A549 (cell line): Measurements from ENCODE around the gene PRRC2B.

ENCODE experiments used
- CBX2 ChIP-seq: fragments of 200-600 bp; sonication (generic); IDR thresholded peaks from 2 replicates; pipeline ENCODE4 v1.6.1; 2016; ENCODE audit warnings: low read depth, mild to moderate bottlenecking, borderline replicate concordance
- CTCF ChIP-seq: fragments of >200 bp; sonication (Bioruptor Twin); formaldehyde crosslinking; IDR thresholded peaks from 3 replicates; pipeline ENCODE4 v1.5.1; 2016
- EHMT2 ChIP-seq: fragments of 200-600 bp; sonication (generic); IDR thresholded peaks from 2 replicates; pipeline ENCODE4 v1.6.1; 2016; ENCODE audit warnings: antibody characterized with exemption, low read depth, mild to moderate bottlenecking, moderate library complexity
- ELK1 ChIP-seq: fragments of 150-350 bp; IDR thresholded peaks from 2 replicates; pipeline ENCODE4 v1.6.1; 2014; ENCODE audit warnings: low read depth, mild to moderate bottlenecking, low read length
- HOXA7 ChIP-seq: fragments of 250-450 bp; sonication (Bioruptor Pico); IDR thresholded peaks from 2 replicates; pipeline ENCODE4 v1.5.0; 2020; ENCODE audit warnings: mild to moderate bottlenecking, moderate library complexity
- KDM1A ChIP-seq: fragments of 200-600 bp; sonication (generic); IDR thresholded peaks from 2 replicates; pipeline ENCODE4 v1.6.1; 2016; ENCODE audit warnings: low read depth, mild to moderate bottlenecking
- MAFK ChIP-seq: fragments of 450-650 bp; IDR thresholded peaks from 2 replicates; pipeline ENCODE4 v1.6.1; 2014; ENCODE audit not compliant: partially characterized antibody
- MAX ChIP-seq: IDR thresholded peaks from 2 replicates; pipeline ENCODE4 v1.6.1; 2012
- POLR2A ChIP-seq: IDR thresholded peaks from 2 replicates; pipeline ENCODE4 v1.6.1; 2012; ENCODE audit warnings: mild to moderate bottlenecking, low read length
- RCOR1 ChIP-seq: fragments of 150-350 bp; IDR thresholded peaks from 2 replicates; pipeline ENCODE4 v1.6.1; 2014; ENCODE audit warnings: antibody characterized with exemption, low read length, low read depth
- REST ChIP-seq: fragments of 200-600 bp; sonication (generic); IDR thresholded peaks from 2 replicates; pipeline ENCODE4 v1.6.1; 2016; ENCODE audit warnings: antibody characterized with exemption, mild to moderate bottlenecking, moderate library complexity
- RNF2 ChIP-seq: fragments of 200-600 bp; sonication (generic); IDR thresholded peaks from 2 replicates; pipeline ENCODE4 v1.6.1; 2016; ENCODE audit warnings: low read depth, mild to moderate bottlenecking, antibody characterized with exemption, moderate library complexity, borderline replicate concordance

- TF ChIP-seq EHMT2, result no peak
- no peak for TF ChIP-seq CTCF
- TF ChIP-seq KDM1A, result no peak
- no peak for TF ChIP-seq POLR2A
- TF ChIP-seq RCOR1, result no peak
- no peak for TF ChIP-seq CBX2
- no peak for TF ChIP-seq RNF2
- no peak for TF ChIP-seq REST
- TF ChIP-seq MAX, result no peak
- no peak for TF ChIP-seq HOXA7 (CRISPR knock-in tag)
- TF ChIP-seq MAFK, result no peak
- no peak for TF ChIP-seq ELK1
Observed at GRCh38 chr9:131522257-131523085, 128.6 kb downstream of the PRRC2B start.
